Measurements from ENCODE around the gene CCDC200. TPM values are rescaled to one million over a fixed set of nuclear protein-coding genes. Genes with fewer than 3 reads are reported as not detected.

CCDC200 gene
- total and polyA plus RNA-seq, 2 of the 13 experiments (the other 11 are each of a cell fraction or from before 2014, with no cell fraction given) = not detected

- peak; percentile 64 to 72; a peak in 2 of 4 replicates for TF ChIP-seq HMGXB4 (CRISPR knock-in tag; IDR thresholded peaks at IDR 0.05; ENCODE audit: borderline replicate concordance in 1 of 2, low read depth in 1 of 2)
- TF ChIP-seq XRCC5 (optimal IDR thresholded peaks at IDR 0.05; ENCODE audit: low read length) = peak; percentile 68
- TF ChIP-seq GATAD2A (CRISPR knock-in tag; IDR thresholded peaks at IDR 0.05) = peak; percentile 28
- TF ChIP-seq SP5 (CRISPR knock-in tag; IDR thresholded peaks at IDR 0.05; ENCODE audit: borderline replicate concordance, low read depth) = peak; percentile 39; the same call in 1 of the 2 replicates
- TF ChIP-seq NFIB (CRISPR knock-in tag; IDR thresholded peaks at IDR 0.05; ENCODE audit: borderline replicate concordance) = 0 out of 2 replicates have a peak, but pooled peaks have one; percentile 32
- TF ChIP-seq ZBTB33 (CRISPR knock-in tag; IDR thresholded peaks at IDR 0.05) = no peak
- TF ChIP-seq ZNF878 (CRISPR knock-in tag; IDR thresholded peaks at IDR 0.05) = peak; percentile 84; the same call in 1 of the 2 replicates
- 0 out of 2 replicates have a peak, but pooled peaks have one; percentile 36 for TF ChIP-seq WIZ (CRISPR knock-in tag; IDR thresholded peaks at IDR 0.05)
- peak; percentile 54; the same call in 1 of the 2 replicates for TF ChIP-seq POGZ (CRISPR knock-in tag; IDR thresholded peaks at IDR 0.05)
- no peak for TF ChIP-seq GRHL1 (CRISPR knock-in tag; conservative IDR thresholded peaks at IDR 0.05)
- TF ChIP-seq ZNF724P (CRISPR knock-in tag; IDR thresholded peaks at IDR 0.05; ENCODE audit: borderline replicate concordance) = 0 out of 2 replicates have a peak, but pooled peaks have one; percentile 61
- TF ChIP-seq ZNF512 (CRISPR knock-in tag; IDR thresholded peaks at IDR 0.05) = peak; percentile 79; the same call in 1 of the 2 replicates
- TF ChIP-seq ZNF572 (CRISPR knock-in tag; IDR thresholded peaks at IDR 0.05) = peak; percentile 90
- no peak for TF ChIP-seq RBM39 (IDR thresholded peaks at IDR 0.05; ENCODE audit: low read depth, low read length, poor library complexity, severe bottlenecking)
- no peak for TF ChIP-seq MAFK (conservative IDR thresholded peaks at IDR 0.05 in 1 of 2, IDR thresholded peaks at IDR 0.05 in 1 of 2; ENCODE audit: low read length in 2 of 2)
- 0 out of 2 replicates have a peak, but pooled peaks have one; percentile 71 for TF ChIP-seq CREB3 (CRISPR knock-in tag; IDR thresholded peaks at IDR 0.05)
- peak; percentile 82; the same call in 1 of the 2 replicates for TF ChIP-seq YEATS4 (CRISPR knock-in tag; IDR thresholded peaks at IDR 0.05; ENCODE audit: borderline replicate concordance)
- TF ChIP-seq U2AF2 (IDR thresholded peaks at IDR 0.05; ENCODE audit: low read depth, low read length) = no peak
Observed at GRCh38 chr17:43211480-43212402, 16.7 kb downstream of the CCDC200 start, which contains the start of gene TMEM106A (continued).

All from HepG2 (cell line).